HepG2 (cell line): Measurements from ENCODE around the gene ARHGAP26. TPM values are rescaled to one million over a fixed set of nuclear protein-coding genes. Genes with fewer than 3 reads are reported as not detected.

ENCODE experiments used
- ATAC-seq: fragments of 200-7000 bp; cut with Tn5 transposase; 3 replicates; pipeline ENCODE4 v1.9.1; 2020; ENCODE audit warnings: mild to moderate bottlenecking, moderate library complexity
- BruUV-seq: library from RNA; stranded (reverse); fragments of 400-500 nt; replicated peaks from 2 replicates; lab custom pipeline; 2021; lab: Mats Ljungman, UMichigan
- CTCF ChIA-PET: fragments of 300-600 bp; formaldehyde crosslinking; extraction: SDS; loops from one replicate; lab custom pipeline; 2021; ENCODE audit warnings: low total read pairs, inconsistent platforms, low intra/inter-chr PET ratio; lab: Yijun Ruan, JAX
- POLR2A ChIA-PET: fragments of 350-600 bp; sonication (Branson Sonifier 250); formaldehyde crosslinking; loops from one replicate; lab custom pipeline; 2020; ENCODE audit warnings: antibody characterized with exemption, inconsistent platforms; lab: Yijun Ruan, JAX
- DNase-seq: peaks from one replicate; pipeline ENCODE4 v3.0.0-alpha.2; 2015; ENCODE audit warnings: low spot score
- FAIRE-seq: peaks from 3 replicates; lab custom pipeline; 2011; peaks lifted over from hg19 to GRCh38; lab: Jason Lieb, UNC
- H2AFZ ChIP-seq: one replicate; pipeline ENCODE4 v1.6.1; 2011; ENCODE audit warnings: low read length, inconsistent platforms
- H3K27ac ChIP-seq: fragments of 300-600 bp; 3 replicates; pipeline ENCODE4 v1.8.0; 2011; ENCODE audit warnings: mixed run types, mild to moderate bottlenecking, mixed read lengths, low read length, inconsistent platforms; ENCODE audit not compliant: insufficient read depth; ENCODE audit errors: extremely low read length
- H3K27me3 ChIP-seq, 2 experiments: fragments of 200-600 bp in 1 of 2; 2 replicates in 1 of 2; 3 replicates in 1 of 2; pipeline versions ENCODE4 v1.6.0 to v1.8.0; 2011; ENCODE audit warnings: low read length in 2 of 2, mild to moderate bottlenecking in 2 of 2, moderate library complexity in 2 of 2, inconsistent platforms in 1 of 2; ENCODE audit not compliant: insufficient read depth in 2 of 2, control insufficient read depth in 1 of 2
- H3K36me3 ChIP-seq, 2 experiments: fragments of 200-600 bp in 1 of 2; replicated peaks in 1 of 2; 2 replicates in 1 of 2; 3 replicates in 1 of 2; pipeline versions ENCODE4 v1.5.1 to v1.8.0; 2011; ENCODE audit warnings: low read length in 2 of 2, inconsistent platforms in 1 of 2; ENCODE audit not compliant: insufficient read depth in 2 of 2, control insufficient read depth in 1 of 2
- H3K4me1 ChIP-seq: 2 replicates; pipeline ENCODE4 v1.5.1; 2012; ENCODE audit warnings: low read length, inconsistent platforms; ENCODE audit not compliant: insufficient read depth
- H3K4me2 ChIP-seq: 2 replicates; pipeline ENCODE4 v1.6.0; 2011; ENCODE audit warnings: low read depth, low read length, inconsistent platforms
- H3K4me3 ChIP-seq, 3 experiments: fragments of 200-600 bp in 1 of 3; sonication (generic), shearing (Covaris generic) in 1 of 3; replicated peaks in 1 of 3; 2 replicates each; pipeline ENCODE4 v1.5.1; 2011 to 2016; ENCODE audit warnings: low read length in 3 of 3, inconsistent platforms in 2 of 3, low read depth in 2 of 3, mild to moderate bottlenecking in 2 of 3, control low read depth in 1 of 3, mixed read lengths in 1 of 3; ENCODE audit not compliant: insufficient read depth in 1 of 3
- H3K79me2 ChIP-seq: one replicate; pipeline ENCODE4 v1.6.1; 2011; ENCODE audit warnings: low read length, inconsistent platforms; ENCODE audit not compliant: insufficient read depth
- H3K9ac ChIP-seq: 2 replicates; pipeline ENCODE4 v1.6.0; 2011; ENCODE audit warnings: mild to moderate bottlenecking, low read depth, low read length, inconsistent platforms; ENCODE audit not compliant: insufficient read depth
- H3K9me3 ChIP-seq: 2 replicates; pipeline ENCODE4 v1.5.1; 2012; ENCODE audit warnings: mild to moderate bottlenecking, low read length
- H4K20me1 ChIP-seq: 2 replicates; pipeline ENCODE4 v1.6.0; 2011; ENCODE audit warnings: inconsistent platforms, mild to moderate bottlenecking, low read length, moderate library complexity; ENCODE audit not compliant: insufficient read depth
- LBX2 ChIP-seq: sonication (generic); formaldehyde crosslinking; IDR thresholded peaks from 2 replicates; pipeline ENCODE4 v1.5.0; 2020; ENCODE audit warnings: missing genetic modification reagents, mild to moderate bottlenecking, borderline replicate concordance
- RERE ChIP-seq: IDR thresholded peaks from 2 replicates; pipeline ENCODE4 v1.6.1; 2016; ENCODE audit warnings: low read depth, missing genetic modification reagents, missing compliant biosample characterization
- RNF219 ChIP-seq: sonication (generic); formaldehyde crosslinking; IDR thresholded peaks from 2 replicates; pipeline ENCODE4 v1.5.0; 2020; ENCODE audit warnings: mild to moderate bottlenecking, missing genetic modification reagents
- SKIL ChIP-seq: sonication (generic); formaldehyde crosslinking; IDR thresholded peaks from 2 replicates; pipeline ENCODE4 v1.8.0; 2022; ENCODE audit warnings: missing genetic modification reagents, mild to moderate bottlenecking, moderate library complexity, borderline replicate concordance
- THAP11 ChIP-seq: IDR thresholded peaks from 2 replicates; pipeline ENCODE4 v1.6.1; 2016; ENCODE audit warnings: missing biosample characterization, missing genetic modification reagents
- ZBTB37 ChIP-seq: sonication (generic); formaldehyde crosslinking; IDR thresholded peaks from 2 replicates; pipeline ENCODE4 v1.4.0; 2020; ENCODE audit warnings: mild to moderate bottlenecking, missing genetic modification reagents
- ZKSCAN5 ChIP-seq: sonication (generic); formaldehyde crosslinking; IDR thresholded peaks from 2 replicates; pipeline ENCODE4 v1.5.1; 2020; ENCODE audit warnings: mild to moderate bottlenecking, missing genetic modification reagents
- ZMYM4 ChIP-seq: sonication (generic); formaldehyde crosslinking; IDR thresholded peaks from 2 replicates; pipeline ENCODE4 v1.8.1; 2023; ENCODE audit warnings: mild to moderate bottlenecking, missing genetic modification reagents
- ZNF138 ChIP-seq: sonication (generic); formaldehyde crosslinking; IDR thresholded peaks from 2 replicates; pipeline ENCODE4 v1.5.0; 2020; ENCODE audit warnings: mild to moderate bottlenecking, low read depth, missing genetic modification reagents
- ZNF652 ChIP-seq: IDR thresholded peaks from 2 replicates; pipeline ENCODE4 v1.6.1; 2016; ENCODE audit warnings: low read depth, borderline replicate concordance
- ZNF720 ChIP-seq: sonication (generic); formaldehyde crosslinking; IDR thresholded peaks from 2 replicates; pipeline ENCODE4 v1.4.0; 2020; ENCODE audit warnings: missing genetic modification reagents
- WGBS: methylation state at CpG from one replicate; pipeline ENCODE4 v1.1.6; 2017; ENCODE audit warnings: low lambda C conversion rate; 5-methylcytosine and 5-hydroxymethylcytosine counted together
- in situ Hi-C: cut with HindIII; loops from 2 replicates; pipeline ENCODE4 v1.10.0; 2017; ENCODE audit warnings: low pct_unique_long_range_greater_than_20kb; ENCODE audit not compliant: extremely low pct_ligation_motif_present
- intact Hi-C: fragments of 100-400 bp; cut with micrococcal nuclease; formaldehyde crosslinking; loops from one replicate; pipeline ENCODE4 v1.10.0; 2022; ENCODE audit not compliant: unreplicated experiment
- polyA plus RNA-seq, 8 experiments: library from polyadenylated mRNA; depleted of rRNA in 3 of 8; stranded (reverse) in 7 of 8; unstranded in 1 of 8; fragments of >200 nt; fragmentation: Illumina TruSeq in 4 of 8; extraction: Trizol in 4 of 8; gene quantifications; 2 replicates each; pipeline versions ENCODE4 v1.2.1 to v1.2.3, GENCODE V29; 2011 to 2016; ENCODE audit warnings: low read depth in 4 of 8, missing spikeins in 1 of 8, mixed read lengths in 1 of 8; ENCODE audit not compliant: insufficient read depth in 1 of 8
- total RNA-seq, 5 experiments: library from RNA; depleted of rRNA; stranded (reverse); fragments of >200 nt; fragmentation: Illumina TruSeq; extraction: Trizol; gene quantifications; 2 replicates each; pipeline ENCODE4 v1.2.3, GENCODE V29; 2016; ENCODE audit warnings: low read depth in 1 of 5

Gene ARHGAP26
- total and polyA plus RNA-seq, 2 of the 13 experiments (the other 11 are each of a cell fraction or from before 2014, with no cell fraction given), result 9.6 to 18.2 TPM

GRCh38 chr5:142939884-142940283, 169.7 kb downstream of the ARHGAP26 start (continued):
- no peak for TF ChIP-seq SKIL (CRISPR knock-in tag)

GRCh38 chr5:142941245-142941644, 171.1 kb downstream of the ARHGAP26 start:
- ATAC-seq, result no peak
- DNase-seq, result no peak
- no peaks in the 10 kb centered on the region for H3K9me3 ChIP-seq
- POLR2A ChIA-PET, result no interaction called here
- intact Hi-C loops (no loop called here), in situ Hi-C loops (no loop called here)
- CTCF ChIA-PET, result no interaction called here
- no peak overlapping the region for H2AFZ ChIP-seq
- H3K27me3 ChIP-seq, result no peaks in the 10 kb centered on the region
- no peaks in the 10 kb centered on the region for H3K4me1 ChIP-seq
- H3K4me2 ChIP-seq, result no peak overlapping the region
- no peaks in the 10 kb centered on the region for H3K79me2 ChIP-seq
- H3K9ac ChIP-seq, result no peak overlapping the region
- no peak overlapping the region for H3K27ac ChIP-seq
- no peak for FAIRE-seq
- H3K36me3 ChIP-seq, result no peaks in the 10 kb centered on the region
- WGBS, result 94% methylated on average over 2 of the region's 2 CpGs
- no peak overlapping the region for H3K4me3 ChIP-seq
- BruUV-seq, result no TSS peak
- no peaks in the 10 kb centered on the region for H4K20me1 ChIP-seq
- TF ChIP-seq ZMYM4 (no peak), RNF219 (CRISPR knock-in tag) (no peak), RERE (CRISPR knock-in tag) (no peak), THAP11 (CRISPR knock-in tag) (no peak), ZNF652 (CRISPR knock-in tag) (no peak), LBX2 (no peak), ZBTB37 (no peak), ZNF720 (CRISPR knock-in tag) (no peak), ZKSCAN5 (CRISPR knock-in tag) (no peak), ZNF138 (CRISPR knock-in tag) (no peak)
